Caco-2 (cell line): Measurements from ENCODE around the gene HHAT. TPM values are rescaled to one million over a fixed set of nuclear protein-coding genes. Genes with fewer than 3 reads are reported as not detected.

ENCODE experiments used
- BruUV-seq: library from RNA; stranded (reverse); fragments of 400-500 nt; replicated peaks from 2 replicates; lab custom pipeline; 2021; lab: Mats Ljungman, UMichigan
- CTCF ChIA-PET: fragments of 300-600 bp; sonication (Branson Sonifier 250); formaldehyde crosslinking; loops from one replicate; lab custom pipeline; 2022; ENCODE audit warnings: antibody characterized with exemption; lab: Charles Lee
- POLR2A ChIA-PET: fragments of 300-600 bp; sonication (Branson Sonifier 250); formaldehyde crosslinking; loops from one replicate; lab custom pipeline; 2022; ENCODE audit warnings: antibody characterized with exemption; lab: Charles Lee
- DNase-seq, 2 experiments: peaks; one replicate each; pipeline versions ENCODE4 v3.0.0 to v3.0.0-alpha.2; 2020 to 2022
- H3K27me3 ChIP-seq: replicated peaks from 2 replicates; pipeline ENCODE4 v1.6.0; 2011; ENCODE audit warnings: low read length; ENCODE audit not compliant: control insufficient read depth, insufficient read depth
- H3K36me3 ChIP-seq: 2 replicates; pipeline ENCODE4 v1.5.1; 2011; ENCODE audit warnings: low read length; ENCODE audit not compliant: control insufficient read depth, insufficient read depth
- H3K4me1 ChIP-seq: fragments of 250-450 bp; sonication (Bioruptor Pico); 2 replicates; pipeline ENCODE4 v1.5.1; 2020; ENCODE audit warnings: mild to moderate bottlenecking
- H3K4me3 ChIP-seq: 2 replicates; pipeline ENCODE4 v1.5.1; 2011; ENCODE audit warnings: low read depth, mild to moderate bottlenecking, control low read depth, low read length
- H3K9me3 ChIP-seq: fragments of 250-450 bp; sonication (Bioruptor Pico); 2 replicates; pipeline ENCODE4 v1.5.1; 2020; ENCODE audit warnings: mild to moderate bottlenecking, moderate library complexity
- H3K27ac Mint-ChIP-seq: one replicate; pipeline ENCODE4 v1.8.0; 2022; ENCODE audit warnings: mixed read lengths; ENCODE audit not compliant: unreplicated experiment
- H3K27me3 Mint-ChIP-seq: one replicate; pipeline ENCODE4 v1.8.0; 2022; ENCODE audit warnings: mixed read lengths; ENCODE audit not compliant: insufficient read depth, unreplicated experiment
- H3K36me3 Mint-ChIP-seq: one replicate; pipeline ENCODE4 v1.8.0; 2022; ENCODE audit warnings: mild to moderate bottlenecking, mixed read lengths; ENCODE audit not compliant: insufficient read depth, unreplicated experiment
- H3K4me1 Mint-ChIP-seq: one replicate; pipeline ENCODE4 v1.8.0; 2022; ENCODE audit warnings: low read depth, mixed read lengths; ENCODE audit not compliant: unreplicated experiment
- H3K4me3 Mint-ChIP-seq: one replicate; pipeline ENCODE4 v1.8.0; 2022; ENCODE audit warnings: mild to moderate bottlenecking, moderate library complexity, mixed read lengths; ENCODE audit not compliant: unreplicated experiment
- H3K9me3 Mint-ChIP-seq: one replicate; pipeline ENCODE4 v1.8.0; 2022; ENCODE audit warnings: mixed read lengths; ENCODE audit not compliant: unreplicated experiment
- CTCF ChIP-seq, 2 experiments: fragments of 200-600 bp in 1 of 2; IDR thresholded peaks; 1 replicate in 1 of 2; 2 replicates in 1 of 2; pipeline versions ENCODE4 v1.5.1 to v1.8.0; 2011 to 2022; ENCODE audit warnings: antibody characterized with exemption in 1 of 2, control low read depth in 1 of 2, inconsistent platforms in 1 of 2, low read depth in 1 of 2, low read length in 1 of 2, mild to moderate bottlenecking in 1 of 2, moderate library complexity in 1 of 2; ENCODE audit not compliant: insufficient read depth in 1 of 2, severe bottlenecking in 1 of 2, unreplicated experiment in 1 of 2
- intact Hi-C: fragments of 100-400 bp; cut with micrococcal nuclease; formaldehyde crosslinking; loops from one replicate; pipeline ENCODE4 v1.10.0; 2022; ENCODE audit not compliant: unreplicated experiment
- total RNA-seq: library from RNA; stranded (reverse); gene quantifications from 2 replicates; pipeline ENCODE4 v1.2.3, GENCODE V29; 2022

Gene HHAT
- total RNA-seq, 1 experiment from 2014 or later, result 3.9 TPM

DNA sequence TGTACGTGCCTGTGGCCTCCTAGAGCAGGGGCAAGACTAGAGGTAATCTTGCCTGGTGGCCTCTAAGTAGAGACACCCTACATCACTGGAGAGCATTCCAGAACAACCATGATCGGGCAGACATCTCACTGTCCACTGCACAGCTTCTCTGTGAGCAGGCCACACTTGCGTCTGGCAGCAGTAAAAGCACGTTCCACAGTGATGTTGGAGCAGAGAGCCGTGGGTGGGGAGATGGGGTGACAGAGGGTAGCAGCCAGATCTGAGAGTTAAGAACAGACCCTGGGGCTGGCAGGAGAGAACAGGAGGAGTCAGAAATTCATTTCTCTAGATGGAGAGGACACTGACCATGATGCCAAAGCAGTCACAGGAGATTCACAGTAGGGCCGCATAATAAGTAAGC is 293.0 kb downstream of the HHAT start:
- H3K27me3 ChIP-seq, result no peaks in the 10 kb centered on the region
- H3K9me3 ChIP-seq, result no peaks in the 10 kb centered on the region
- no TSS peak for BruUV-seq
- intact Hi-C loops, result no loop called here
- no peak overlapping the region for H3K4me3 ChIP-seq
- H3K27me3 Mint-ChIP-seq, result peaks cover 23% of the 10 kb centered on the region
- no peaks in the 10 kb centered on the region for H3K4me1 ChIP-seq
- no peak for TF ChIP-seq CTCF (IDR thresholded peaks at IDR 0.05; ENCODE audit: insufficient read depth in 1 of 2, low read depth in 1 of 2, low read length in 1 of 2, severe bottlenecking in 1 of 2, unreplicated experiment in 1 of 2)
- H3K4me3 Mint-ChIP-seq, result no peak overlapping the region
- no peaks in the 10 kb centered on the region for H3K36me3 ChIP-seq
- ChIA-PET POLR2A (no interaction called here), CTCF (no interaction called here)
- no peak overlapping the region for H3K27ac Mint-ChIP-seq
- no peaks in the 10 kb centered on the region for H3K36me3 Mint-ChIP-seq
- H3K4me1 Mint-ChIP-seq, result no peaks in the 10 kb centered on the region
- DNase-seq, result no peak
- no peaks in the 10 kb centered on the region for H3K9me3 Mint-ChIP-seq

DNA sequence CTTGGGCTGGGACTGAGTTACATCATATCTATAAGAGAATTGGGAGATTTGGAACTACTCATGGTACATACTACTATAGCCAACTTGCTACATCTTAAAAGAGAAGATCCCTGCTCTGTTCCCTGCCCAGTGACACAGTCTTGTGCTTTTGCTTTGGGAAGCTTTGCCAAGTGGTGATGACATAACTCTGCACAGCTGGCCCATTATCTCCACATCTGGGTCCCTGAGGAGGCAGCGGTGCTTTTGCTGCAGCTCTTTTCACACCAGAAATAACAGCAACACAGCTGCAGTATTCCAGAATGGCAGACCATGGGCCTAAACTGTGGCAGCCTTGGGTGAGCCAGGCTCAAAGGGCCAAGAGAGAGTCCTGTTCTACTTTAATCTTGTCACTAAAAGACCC is 296.0 kb downstream of the HHAT start:
- ChIA-PET CTCF (no interaction called here), POLR2A (no interaction called here)
- Histone ChIP-seq H3K27me3 (no peaks in the 10 kb centered on the region), H3K9me3 (no peaks in the 10 kb centered on the region), H3K36me3 (no peaks in the 10 kb centered on the region), H3K4me1 (no peaks in the 10 kb centered on the region), H3K4me3 (no peak overlapping the region)
- no peak for DNase-seq
- no peaks in the 10 kb centered on the region for H3K4me1 Mint-ChIP-seq
- H3K27me3 Mint-ChIP-seq, result peaks cover 10% of the 10 kb centered on the region
- no peaks in the 10 kb centered on the region for H3K9me3 Mint-ChIP-seq
- BruUV-seq, result no TSS peak
- intact Hi-C loops, result no loop called here
- no peaks in the 10 kb centered on the region for H3K36me3 Mint-ChIP-seq
- H3K4me3 Mint-ChIP-seq, result no peak overlapping the region
- no peak overlapping the region for H3K27ac Mint-ChIP-seq
- TF ChIP-seq CTCF (IDR thresholded peaks at IDR 0.05; ENCODE audit: insufficient read depth in 1 of 2, low read depth in 1 of 2, low read length in 1 of 2, severe bottlenecking in 1 of 2, unreplicated experiment in 1 of 2), result no peak

DNA sequence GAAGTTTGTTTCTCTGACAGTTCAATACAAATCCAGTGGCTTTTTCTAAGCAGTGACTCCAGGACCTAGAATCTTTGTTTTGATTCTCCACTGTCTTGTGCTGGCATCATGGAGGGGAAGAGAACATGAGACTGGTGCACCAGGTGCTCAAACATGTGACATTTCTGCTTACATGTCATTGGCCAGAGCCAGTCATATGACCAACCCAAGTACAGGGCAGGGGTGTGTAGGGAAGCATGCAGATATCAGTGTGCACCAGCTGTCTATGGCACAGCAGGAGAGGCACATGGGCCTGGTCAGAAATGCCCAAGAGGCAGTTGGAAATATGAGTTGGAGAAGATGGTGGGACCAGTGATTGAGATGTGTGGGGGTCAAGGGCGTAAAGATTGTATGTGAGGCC is 297.0 kb downstream of the HHAT start:
- intact Hi-C loops, result no loop called here
- DNase-seq, result no peak
- ChIA-PET POLR2A (no interaction called here), CTCF (no interaction called here)
- no peaks in the 10 kb centered on the region for H3K9me3 ChIP-seq
- BruUV-seq, result no TSS peak
- H3K4me3 ChIP-seq, result no peak overlapping the region
- no peaks in the 10 kb centered on the region for H3K4me1 ChIP-seq
- no peaks in the 10 kb centered on the region for H3K36me3 ChIP-seq
- H3K4me1 Mint-ChIP-seq, result no peaks in the 10 kb centered on the region
- H3K4me3 Mint-ChIP-seq, result no peak overlapping the region
- H3K27ac Mint-ChIP-seq, result no peak overlapping the region
- H3K36me3 Mint-ChIP-seq, result no peaks in the 10 kb centered on the region
- no peak for TF ChIP-seq CTCF (IDR thresholded peaks at IDR 0.05; ENCODE audit: insufficient read depth in 1 of 2, low read depth in 1 of 2, low read length in 1 of 2, severe bottlenecking in 1 of 2, unreplicated experiment in 1 of 2)
- no peaks in the 10 kb centered on the region for H3K9me3 Mint-ChIP-seq
- H3K27me3 Mint-ChIP-seq, result peaks cover 10% of the 10 kb centered on the region
- H3K27me3 ChIP-seq, result no peaks in the 10 kb centered on the region
